Stimulated activated CD4-positive, alpha-beta T cell treated with anti-CD3 and anti-CD28 coated beads, Interleukin-4, amount 100 ng/mL, for 24 hours (primary cell): ENCODE measurements around the gene MYH11.
"Not testable (repeated sequence)": the region's sequence is repeated elsewhere in the genome, so short reads cannot be mapped to it uniquely, and the experiment has no call there.

Experiments used
- DNase-seq: peaks from one replicate; pipeline ENCODE4 v3.0.0-alpha.2; 2020

The MYH11 gene

DNA sequence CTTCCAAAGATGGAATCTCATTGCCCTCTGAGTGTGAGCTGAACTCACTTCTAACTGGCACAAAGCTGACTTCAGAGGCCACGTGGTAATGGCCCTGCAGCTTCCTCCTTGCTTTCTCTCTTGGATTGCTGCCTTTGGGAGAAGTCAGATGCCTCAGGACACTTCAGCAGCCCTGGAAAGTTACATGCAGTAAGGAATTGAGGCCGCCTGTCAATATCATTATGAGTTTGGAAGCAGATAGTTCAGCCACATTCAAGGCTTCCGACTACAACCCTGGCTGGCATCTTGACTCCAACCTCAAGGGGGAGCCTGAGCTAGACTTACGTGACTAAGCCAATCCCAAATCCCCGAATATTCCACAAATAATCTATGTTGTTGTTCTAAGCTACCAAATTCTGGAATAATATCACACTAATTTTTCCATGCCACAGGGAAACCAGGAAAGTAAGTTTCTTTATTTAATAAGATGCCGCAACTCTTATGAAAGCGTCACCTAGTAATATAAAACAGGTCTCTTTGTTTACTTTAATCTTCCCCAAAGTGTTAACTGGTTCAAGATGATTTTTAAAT, 18.0 kb upstream of the MYH11 start:
- DNase-seq = no peak

DNA sequence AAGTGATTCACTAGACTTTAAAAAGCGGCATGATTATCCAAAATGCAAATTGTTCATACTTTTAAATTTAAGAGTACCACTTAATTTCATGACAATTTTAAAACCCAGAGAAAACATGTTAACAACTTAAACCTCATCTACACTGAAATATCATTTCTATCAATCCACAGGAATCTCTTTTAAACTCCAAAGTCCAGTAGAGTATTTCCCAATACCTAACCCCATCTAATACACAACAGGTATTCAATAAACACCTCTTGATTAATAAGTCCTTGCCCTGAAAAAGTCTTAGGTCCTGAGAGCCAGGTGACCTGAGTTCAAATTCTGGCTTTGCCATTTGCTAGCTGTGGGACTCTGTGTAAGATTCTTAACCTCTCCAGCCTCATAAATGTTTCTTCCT, 16.9 kb upstream of the MYH11 start:
- DNase-seq = no peak

DNA sequence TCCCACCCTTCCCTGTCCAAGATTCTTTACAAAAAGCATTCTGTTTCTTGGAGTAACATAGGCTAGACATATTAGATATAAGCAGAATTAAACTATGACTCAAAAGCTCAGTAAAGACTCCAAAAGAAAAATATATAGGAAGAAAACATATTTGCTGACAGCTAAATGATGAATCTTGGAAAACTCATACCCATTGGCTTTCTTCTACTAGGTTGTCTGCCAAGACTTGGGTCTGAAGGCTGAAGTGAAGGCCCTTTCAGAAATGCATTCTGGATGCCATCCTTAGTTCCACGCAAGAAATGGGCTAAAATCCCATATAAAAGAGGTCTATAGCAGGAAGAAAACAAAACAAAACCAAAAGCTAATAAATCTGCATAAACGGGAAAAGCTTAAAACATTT, 16.5 kb upstream of the MYH11 start:
- DNase-seq = no peak

- no peak for DNase-seq
Observed at GRCh38 chr16:15870011-15870410, 13.2 kb upstream of the MYH11 start.

GRCh38 chr16:15866451-15866850, 9.6 kb upstream of the MYH11 start:
- DNase-seq = no peak

DNA sequence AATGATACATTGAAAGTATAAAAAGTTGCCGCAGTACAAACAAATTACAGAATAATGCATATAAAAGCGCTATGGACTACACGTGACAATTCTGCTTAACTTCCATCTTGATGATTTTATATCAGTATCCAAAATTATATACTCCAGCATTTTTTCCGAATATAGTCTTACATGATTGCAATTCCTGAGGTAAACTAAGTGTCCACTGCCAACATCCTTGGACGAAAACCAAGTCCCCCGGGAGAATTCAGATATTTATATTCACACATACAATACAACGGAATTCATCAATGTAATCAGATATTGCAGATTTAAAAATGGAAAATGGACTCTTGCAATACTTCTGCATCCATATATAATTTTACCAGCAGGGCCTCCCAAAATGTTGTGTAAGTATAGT, 8.9 kb upstream of the MYH11 start:
- no peak for DNase-seq

DNA sequence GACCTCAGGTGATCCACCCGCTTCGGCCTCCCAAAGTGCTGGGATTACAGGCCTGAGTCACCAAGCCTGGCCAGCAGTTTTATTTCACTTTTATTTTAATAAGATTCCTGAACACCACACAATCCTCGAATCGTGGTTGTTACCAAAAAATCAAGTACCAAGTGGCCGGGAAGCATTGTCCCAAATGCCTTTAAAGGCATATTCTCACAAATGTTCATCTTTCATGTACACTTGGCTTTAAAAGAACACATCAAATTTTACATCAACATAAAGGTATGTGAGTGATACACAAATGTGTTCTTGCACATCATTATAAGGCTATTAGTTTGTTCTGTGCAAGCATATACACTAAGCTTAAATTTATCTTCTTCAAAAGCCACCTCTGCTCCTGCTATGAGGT, 8.1 kb upstream of the MYH11 start:
- DNase-seq = no peak

GRCh38 chr16:15861996-15862395, 5.2 kb upstream of the MYH11 start:
- no peak for DNase-seq

GRCh38 chr16:15858921-15859668, 2.3 kb upstream of the MYH11 start:
- DNase-seq = no peak

DNA sequence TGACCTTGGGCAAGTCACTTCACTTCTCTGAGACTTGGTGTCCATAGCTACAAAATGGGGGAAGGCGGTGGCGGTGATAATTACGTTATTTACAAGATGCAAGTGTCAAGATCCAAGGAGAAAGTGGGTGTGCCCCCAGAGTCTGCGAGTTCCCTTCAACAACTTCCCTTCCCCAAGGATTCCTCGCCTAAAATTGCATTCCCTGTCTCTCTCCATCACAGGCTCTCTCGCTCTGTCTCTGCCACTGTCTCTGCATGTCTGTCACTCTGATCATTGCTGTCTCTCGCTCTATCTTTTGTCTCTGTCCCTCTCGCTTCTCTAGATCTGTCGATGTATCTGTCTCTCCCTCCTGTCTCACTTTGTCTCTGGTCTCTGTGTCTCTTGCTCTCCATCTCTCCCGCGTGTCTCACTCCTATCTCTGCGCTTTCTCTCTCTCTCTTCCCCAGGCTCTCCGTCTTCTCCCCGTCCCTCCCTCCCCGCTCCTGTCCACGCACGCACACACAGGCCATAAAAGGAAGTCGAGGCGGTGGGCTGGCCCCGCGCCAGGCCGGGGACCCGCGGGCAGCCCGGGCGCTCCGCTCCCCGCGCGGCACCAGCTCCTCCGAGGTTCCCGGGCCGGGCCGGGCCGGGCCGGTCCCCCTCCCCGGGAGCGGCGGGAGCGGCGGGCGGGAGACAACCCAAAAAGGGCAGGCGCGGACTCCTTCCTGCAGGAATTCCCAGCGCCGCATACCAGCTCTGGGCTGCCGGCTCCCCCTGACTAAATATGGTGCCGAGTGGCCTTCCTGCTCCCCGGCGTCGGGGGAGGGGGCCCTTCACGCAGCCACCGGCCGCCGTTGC, 1.1 kb upstream of the MYH11 start:
- DNase-seq = no peak

DNA sequence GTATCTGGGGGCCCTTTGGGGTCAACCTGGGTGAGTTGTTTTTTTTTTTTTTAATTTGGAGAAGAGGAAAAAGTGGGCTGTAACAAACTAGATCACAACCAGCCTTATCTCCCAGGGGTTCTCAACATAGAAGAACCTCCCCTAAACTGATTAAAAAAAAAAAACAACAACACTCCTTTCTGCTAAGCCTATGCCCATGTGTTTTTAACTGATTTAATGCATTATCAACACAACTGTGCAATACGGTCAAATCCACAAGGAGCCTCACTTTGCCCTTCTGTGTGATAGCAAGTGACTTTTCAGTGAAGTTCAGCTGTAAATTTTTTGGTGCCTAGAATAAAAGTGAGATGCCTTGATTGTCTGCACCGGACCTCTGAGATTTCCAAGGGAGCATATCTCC, 646 bp downstream of the MYH11 start:
- DNase-seq = no peak

DNA sequence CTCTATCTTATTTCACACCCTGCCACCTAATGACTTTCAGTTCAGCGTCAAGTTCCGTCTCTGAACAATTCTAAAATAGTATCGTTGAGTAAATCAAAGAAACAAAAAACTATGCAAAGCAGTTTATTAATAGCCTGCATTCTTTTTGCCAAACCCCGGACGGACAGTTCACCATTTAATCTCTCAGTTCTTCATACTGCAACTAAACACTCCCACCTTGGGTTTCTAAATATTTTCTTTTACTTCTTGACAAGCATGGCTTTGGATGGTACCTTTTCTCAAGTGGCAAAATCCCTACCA, 1.2 kb downstream of the MYH11 start:
- no peak for DNase-seq

DNA sequence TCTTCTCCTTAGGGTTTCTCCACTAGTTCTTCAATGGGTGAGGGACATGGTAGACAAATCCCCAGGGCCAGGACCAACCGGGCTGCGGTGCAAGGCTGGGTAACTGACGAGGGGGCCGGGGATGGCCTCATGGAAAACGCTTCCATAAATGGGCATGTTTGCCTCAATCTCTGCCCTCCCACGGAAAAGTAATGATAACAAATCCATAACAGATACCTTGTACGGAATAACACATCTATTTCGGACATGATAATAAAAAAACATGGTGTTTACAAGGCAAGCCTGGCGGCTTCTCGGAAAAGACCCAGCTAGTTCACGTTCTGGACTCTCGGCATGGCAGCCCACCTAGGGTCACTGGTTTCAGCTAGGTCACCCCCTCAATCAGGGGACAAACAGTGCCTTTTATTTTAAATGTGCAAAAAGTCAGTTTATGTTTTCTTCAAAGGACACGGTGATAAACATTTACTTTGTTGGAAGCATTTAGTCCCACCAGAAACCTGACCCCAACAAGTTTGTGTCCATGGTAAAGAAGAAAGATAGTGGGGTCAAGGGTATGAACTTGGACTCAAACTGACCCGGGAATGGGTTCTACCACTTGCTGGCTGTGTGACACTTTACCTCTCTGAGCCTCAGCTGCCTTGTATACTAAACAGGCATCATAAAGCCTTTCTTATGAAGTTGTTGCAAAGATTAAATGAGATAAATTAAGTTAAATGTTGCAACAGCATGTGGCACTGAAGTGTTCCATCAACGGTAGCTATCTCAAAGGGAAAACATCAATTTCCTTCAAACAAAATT, 1.7 kb downstream of the MYH11 start:
- DNase-seq = no peak

DNA sequence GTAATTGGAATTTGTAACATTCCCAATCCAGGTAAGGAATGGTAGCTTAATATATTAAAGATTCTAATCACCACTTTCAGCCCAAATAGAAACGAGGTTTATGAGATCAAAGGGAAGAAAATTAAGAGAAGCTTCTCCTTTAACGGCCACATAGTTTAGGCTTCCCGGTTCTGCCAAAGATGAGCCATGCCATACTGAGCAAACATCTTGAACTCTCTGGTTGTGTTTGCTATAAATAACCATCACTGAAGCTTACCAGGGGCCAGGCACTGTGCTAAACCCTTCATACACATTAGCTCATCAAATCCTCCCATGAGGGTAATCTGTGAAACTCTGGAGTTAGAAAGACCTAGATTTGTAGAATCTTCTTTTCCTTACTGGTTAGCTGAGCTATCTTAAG, 2.8 kb downstream of the MYH11 start:
- no peak for DNase-seq

DNA sequence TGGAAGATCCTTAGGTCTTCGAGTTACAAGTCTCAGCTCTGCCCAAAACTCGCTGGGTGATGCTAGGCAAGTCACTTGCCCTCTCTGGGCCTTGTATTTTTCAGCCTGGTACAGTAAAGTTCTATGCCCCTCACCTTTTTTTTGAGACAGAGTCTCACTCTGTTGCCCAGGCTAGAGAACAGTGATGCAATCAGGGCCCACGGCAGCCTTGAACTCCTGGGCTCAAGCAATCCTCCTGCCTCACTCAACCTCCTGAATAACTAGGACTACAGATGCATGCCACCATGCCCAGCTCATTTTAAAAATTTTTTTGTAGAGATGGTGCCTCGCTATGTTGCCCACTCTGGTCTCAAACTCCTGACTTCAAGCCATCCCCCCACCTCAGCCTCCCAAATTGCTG, 3.8 kb downstream of the MYH11 start:
- DNase-seq = no peak

- not testable (repeated sequence) for DNase-seq
Observed at GRCh38 chr16:15850555-15850954, 6.3 kb downstream of the MYH11 start.

GRCh38 chr16:15849209-15849981, 7.4 kb downstream of the MYH11 start:
- no peak for DNase-seq

DNA sequence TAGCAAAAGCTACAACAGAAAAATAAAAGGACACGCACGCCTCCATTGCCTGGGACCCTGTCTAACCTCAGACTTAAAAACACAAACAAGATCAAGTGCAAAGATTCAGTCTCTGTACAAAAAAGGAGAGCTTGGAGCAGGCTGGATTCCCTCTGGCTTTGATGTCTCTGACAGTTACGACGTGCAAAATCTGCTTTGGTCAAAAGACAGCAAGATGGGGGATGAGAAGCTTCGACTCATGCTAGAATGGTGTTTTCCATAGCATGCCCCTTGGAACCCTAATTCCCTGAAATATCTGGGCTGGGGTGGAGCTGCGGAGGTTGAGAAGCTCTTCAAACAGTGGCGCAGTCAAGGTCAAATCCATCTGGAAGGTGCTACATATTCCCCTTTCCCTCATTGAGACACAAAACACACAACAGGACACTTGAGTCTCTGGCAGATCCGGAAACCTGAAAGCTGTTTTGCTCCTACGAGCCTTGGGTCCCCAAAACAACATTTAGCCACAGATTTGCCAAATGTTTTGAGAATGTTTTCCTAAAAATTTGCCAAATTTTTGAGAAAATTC, 9.1 kb downstream of the MYH11 start:
- no peak for DNase-seq

GRCh38 chr16:15846510-15846909, 10.3 kb downstream of the MYH11 start:
- DNase-seq = no peak

DNA sequence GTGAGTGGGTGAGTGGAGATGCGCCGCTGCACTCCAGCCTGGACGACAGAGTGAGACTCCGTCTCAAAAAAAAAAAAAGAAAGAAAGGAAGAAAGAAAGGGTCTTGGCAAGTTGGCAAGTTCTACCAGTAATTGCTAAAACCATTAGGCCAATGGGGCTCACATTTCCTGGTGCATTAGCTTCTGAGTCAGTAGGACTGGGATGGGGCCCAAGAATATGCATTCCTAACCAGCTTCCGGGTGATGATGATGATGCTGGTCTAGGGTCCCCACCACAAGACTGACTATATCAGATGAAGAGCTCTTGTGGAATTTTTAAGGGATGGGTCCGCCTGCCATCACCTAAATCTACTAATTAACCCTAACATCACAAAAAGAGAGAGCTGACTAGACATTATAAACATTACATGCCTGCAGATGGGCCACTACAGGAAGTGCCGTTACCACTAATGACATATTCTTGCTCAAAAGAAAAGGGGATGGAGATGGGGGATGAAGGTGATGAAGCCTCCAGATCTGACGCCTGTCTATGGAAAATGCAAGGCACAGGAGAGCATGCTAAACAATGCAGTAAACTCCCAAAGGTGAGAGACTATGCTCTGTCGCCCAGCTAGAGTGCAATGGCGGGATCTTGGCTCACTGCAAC, 13.1 kb downstream of the MYH11 start:
- DNase-seq = no peak

GRCh38 chr16:15839204-15839603, 17.6 kb downstream of the MYH11 start:
- DNase-seq = not testable (repeated sequence)

DNA sequence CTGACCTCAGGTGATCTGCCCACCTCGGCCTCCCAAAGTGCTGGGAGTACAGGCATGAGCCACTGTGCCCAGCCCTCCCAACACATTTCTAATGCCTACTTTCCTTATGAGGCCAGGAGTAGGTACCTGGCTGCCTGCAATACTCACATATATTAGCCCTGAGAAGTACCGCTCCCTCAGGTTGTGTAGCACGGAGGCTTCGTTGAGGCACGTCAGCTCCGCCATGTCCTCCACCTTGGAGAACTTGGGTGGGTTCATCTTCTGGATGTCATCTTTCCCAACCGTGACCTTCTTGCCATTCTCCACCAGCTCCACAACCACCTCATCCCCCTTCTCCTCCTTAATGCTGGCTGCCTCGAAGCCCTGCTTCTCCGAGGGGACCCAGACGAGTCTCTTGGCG, 19.1 kb downstream of the MYH11 start:
- DNase-seq = no peak
